Measurements from ENCODE around the gene PRR18. TPM values are rescaled to one million over a fixed set of nuclear protein-coding genes. Genes with fewer than 3 reads are reported as not detected.

The PRR18 gene, protein sequence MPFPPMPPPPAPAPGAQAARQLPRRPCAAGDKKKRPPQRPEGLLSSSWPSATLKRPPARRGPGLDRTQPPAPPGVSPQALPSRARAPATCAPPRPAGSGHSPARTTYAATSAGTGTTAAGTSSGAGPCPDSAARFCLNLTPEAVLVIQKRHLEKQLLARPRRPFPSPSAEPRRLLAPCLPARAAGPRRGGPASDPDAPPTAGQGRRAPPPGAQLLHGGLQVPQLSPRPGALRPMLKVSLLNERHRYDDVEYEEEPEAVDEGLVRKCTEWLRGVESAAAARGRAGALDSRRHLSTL
- total RNA-seq (2022; extraction: Qiagen RNA extraction; ENCODE audit: low read depth), result 0.07 to 0.33 TPM (median 0.07 TPM) in 5 replicates

DNA sequence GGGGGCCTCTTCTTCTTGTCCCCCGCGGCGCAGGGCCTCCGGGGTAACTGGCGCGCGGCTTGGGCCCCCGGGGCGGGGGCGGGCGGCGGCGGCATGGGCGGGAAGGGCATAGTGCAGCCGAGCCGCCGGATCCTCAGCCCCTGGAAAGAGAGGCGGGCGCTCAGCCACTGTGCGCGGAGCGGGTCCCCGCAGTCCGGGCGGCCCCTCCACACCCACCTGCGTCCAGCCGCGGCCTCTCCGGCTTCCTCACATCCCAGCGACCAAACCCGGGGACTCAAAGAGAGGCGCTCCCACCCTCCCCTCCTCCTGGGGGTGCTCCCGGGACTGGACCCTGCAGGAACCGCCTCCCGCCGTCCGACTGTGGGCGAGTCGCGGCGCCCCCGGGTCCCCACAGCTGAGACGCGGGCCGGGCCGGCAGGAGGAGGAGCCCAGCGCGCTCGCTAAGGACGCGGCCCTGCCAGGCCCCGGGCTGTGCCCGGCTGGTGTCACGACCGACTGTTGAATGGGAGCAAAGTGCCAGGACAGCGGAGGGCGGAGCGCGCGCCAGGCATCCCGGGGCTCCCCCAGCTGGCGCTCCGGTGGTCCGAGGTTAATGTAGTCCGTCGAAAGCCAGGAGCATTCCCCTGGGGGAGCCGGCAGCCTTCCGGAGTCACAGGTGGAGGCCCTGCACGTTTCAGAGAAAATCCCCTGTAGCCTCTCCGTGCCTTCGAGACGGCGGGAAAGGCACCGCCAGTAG lies at the start of gene PRR18:
PRR18 (minus strand) TSS at position 360 of the 736 bp plus-strand sequence; CDS start at position 110, 250 bp downstream.

DNA sequence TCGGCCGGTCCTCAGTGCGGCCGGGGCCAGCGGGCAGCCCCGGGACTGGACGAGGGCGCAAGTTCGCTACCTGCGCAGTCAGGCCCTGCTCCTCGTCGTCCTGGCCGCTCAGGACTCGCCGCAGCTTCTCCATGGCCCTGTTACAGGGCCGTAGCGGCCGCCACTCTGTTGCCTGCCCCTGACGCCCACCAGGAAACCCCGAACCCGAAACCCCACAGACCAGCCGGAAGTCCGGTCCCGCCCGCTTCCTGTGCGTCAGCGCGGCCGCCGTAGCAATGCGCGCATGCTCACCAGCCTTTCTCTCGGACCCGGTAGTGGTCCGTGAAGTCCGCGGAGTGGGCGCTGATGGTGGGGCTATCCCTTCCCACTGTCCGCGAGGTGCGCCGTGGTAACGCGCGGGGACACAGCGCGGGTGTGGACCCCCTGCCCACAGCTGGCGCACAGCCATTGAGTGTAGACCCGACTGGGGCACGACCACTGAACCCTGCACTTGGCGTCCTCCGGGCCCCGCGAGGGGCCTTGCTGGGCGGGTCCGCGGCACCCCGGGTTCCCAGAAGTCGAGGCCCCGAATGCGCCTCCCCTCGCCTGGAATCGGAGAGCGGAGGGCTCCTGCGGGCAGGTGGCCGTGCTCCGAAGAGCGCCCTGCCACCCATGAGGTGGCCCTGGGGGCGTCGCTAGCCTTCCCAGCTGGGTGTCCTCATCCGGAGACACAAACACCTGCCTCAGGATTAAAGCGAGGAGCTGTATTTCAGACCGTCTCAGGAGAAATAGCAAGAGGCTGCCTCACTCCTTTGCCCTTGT lies 34.4 kb upstream of the PRR18 start, which contains the start of gene SFT2D1:
SFT2D1 (minus strand) TSS at position 197 of the 801 bp plus-strand sequence; CDS start at position 133, 64 bp downstream.

Other genes starting within 250 kb of the PRR18 start
- gene TBXT, start 140.5 kb downstream of the PRR18 start, total RNA-seq (2022; extraction: Qiagen RNA extraction; ENCODE audit: low read depth), result not detected in 5 replicates
- 35.1 to 45.6 TPM (median 42.8 TPM) in 5 replicates for gene SFT2D1, start 34.2 kb upstream of the PRR18 start, total RNA-seq (2022; extraction: Qiagen RNA extraction; ENCODE audit: low read depth)
- gene MPC1, start 74.5 kb upstream of the PRR18 start, total RNA-seq (2022; extraction: Qiagen RNA extraction; ENCODE audit: low read depth), result 3.7 to 5.1 TPM (median 3.9 TPM) in 5 replicates